Stimulated activated CD4-positive, alpha-beta T cell treated with anti-CD3 and anti-CD28 coated beads, Interleukin-12 subunit alpha, Interleukin-12 subunit beta, amount 100 ng/mL, for 24 hours (primary cell): ENCODE data around the gene MESP1.
A peak's percentile ranks its signal among the peaks of the same experiment; 100 is the strongest.

ENCODE experiments used
- DNase-seq, 2 experiments: peaks; one replicate each; pipeline ENCODE4 v3.0.0-alpha.2; 2020; ENCODE audit warnings: low read depth in 2 of 2

The MESP1 gene

DNA sequence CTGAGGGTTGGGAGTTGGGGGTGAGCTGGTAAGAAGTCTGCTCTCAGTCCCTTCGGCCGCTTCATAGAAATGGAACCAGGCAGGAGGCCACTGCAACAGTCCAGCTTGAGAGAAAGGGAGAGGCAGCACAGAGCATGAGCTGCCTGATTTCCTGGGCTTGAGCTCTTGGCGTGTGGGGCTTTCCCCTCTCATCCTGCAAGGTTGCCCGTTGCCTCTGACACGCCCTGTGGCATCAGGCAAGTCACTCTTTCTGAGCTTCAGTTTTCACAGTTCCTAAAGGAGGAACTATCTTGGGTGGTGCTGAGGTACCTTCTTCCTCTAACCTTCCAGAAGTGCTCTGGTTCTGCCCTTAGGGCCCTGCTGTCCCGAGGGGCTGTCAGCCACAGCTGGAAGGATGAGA lies 30.0 kb upstream of the MESP1 start:
- peak in 1 of 2 experiments; percentile 18 for DNase-seq

DNA sequence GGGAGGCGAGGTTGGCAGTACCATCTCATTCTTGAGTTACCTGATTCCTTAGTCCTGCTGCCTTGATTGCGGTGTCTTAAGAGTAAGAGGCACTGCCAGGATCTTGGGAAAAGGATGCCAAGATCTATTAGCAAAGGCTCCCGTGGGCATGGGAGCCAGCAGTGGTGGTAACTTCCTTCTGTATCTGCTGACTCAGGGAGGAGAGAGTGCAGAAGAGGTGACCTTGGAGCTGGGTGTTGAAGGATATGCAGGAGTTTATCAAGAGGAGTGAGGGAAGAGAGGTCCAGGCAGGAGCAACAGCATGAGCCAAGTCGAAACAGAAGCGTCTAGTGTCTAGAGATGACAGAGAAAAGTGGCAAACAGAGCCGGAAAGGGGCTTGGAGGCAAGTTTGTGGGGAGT lies 29.6 kb upstream of the MESP1 start:
- DNase-seq: no peak

- no peak for DNase-seq
These were observed 27.8 kb upstream of the MESP1 start for GRCh38 chr15:89778861-89779260.

GRCh38 chr15:89777782-89778380 lies 26.8 kb upstream of the MESP1 start:
- DNase-seq: no peak

GRCh38 chr15:89777073-89777751 lies 26.2 kb upstream of the MESP1 start:
- DNase-seq: no peak

DNA sequence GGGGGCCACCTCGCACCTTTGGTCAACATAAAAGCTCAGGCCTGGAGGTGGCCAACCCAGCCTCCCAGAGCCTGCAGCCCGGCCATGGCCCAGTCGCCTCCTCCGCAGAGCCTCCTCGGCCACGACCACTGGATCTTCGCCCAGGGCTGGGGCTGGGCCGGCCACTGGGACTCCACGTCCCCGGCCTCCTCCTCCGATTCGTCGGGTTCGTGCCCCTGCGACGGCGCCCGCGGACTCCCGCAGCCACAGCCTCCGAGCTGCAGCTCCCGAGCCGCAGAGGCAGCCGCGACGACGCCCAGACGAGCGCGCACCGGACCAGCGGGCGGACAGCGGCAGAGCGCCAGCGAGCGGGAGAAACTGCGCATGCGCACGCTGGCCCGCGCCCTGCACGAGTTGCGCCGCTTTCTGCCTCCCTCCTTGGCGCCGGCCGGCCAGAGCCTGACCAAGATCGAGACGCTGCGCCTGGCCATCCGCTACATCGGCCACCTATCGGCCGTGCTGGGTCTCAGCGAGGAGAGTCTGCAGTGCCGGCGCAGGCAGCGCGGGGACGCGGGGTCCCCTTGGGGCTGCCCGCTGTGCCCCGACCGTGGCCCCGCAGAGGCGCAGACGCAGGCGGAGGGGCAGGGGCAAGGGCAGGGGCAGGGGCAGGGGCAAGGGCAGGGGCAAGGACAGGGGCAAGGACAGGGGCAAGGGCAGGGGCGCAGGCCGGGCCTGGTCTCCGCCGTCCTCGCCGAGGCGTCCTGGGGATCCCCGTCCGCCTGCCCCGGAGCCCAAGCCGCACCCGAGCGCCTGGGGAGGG lies 25.4 kb upstream of the MESP1 start, which contains the start of gene MESP2:
TSS of gene MESP2 (plus strand) at position 59 of the 799 bp plus-strand sequence. CDS start at position 85, 26 bp downstream.
- peak; percentile 16 to 35 for DNase-seq

GRCh38 chr15:89775815-89776214 lies 24.8 kb upstream of the MESP1 start:
- no peak for DNase-seq

DNA sequence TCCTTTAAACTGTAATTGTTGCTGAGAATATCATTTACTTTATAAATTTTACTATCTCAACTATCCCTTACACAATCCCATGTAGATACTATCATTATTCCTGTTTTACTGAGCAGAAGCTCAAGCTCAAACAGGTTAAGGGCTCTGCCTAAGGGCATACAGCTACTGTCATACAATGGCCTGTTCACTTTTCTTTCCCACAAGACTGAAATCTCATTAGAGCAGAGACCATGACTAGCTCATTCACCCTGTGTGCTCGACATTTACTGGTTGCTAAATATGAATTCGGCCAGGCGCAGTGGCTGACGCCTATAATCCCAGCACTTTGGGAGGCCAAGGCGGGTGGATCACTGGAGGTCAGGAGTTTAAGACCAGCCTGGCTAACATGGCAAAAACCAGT lies 23.4 kb upstream of the MESP1 start:
- no peak for DNase-seq

GRCh38 chr15:89772932-89773583 lies 22.0 kb upstream of the MESP1 start:
- no peak for DNase-seq

DNA sequence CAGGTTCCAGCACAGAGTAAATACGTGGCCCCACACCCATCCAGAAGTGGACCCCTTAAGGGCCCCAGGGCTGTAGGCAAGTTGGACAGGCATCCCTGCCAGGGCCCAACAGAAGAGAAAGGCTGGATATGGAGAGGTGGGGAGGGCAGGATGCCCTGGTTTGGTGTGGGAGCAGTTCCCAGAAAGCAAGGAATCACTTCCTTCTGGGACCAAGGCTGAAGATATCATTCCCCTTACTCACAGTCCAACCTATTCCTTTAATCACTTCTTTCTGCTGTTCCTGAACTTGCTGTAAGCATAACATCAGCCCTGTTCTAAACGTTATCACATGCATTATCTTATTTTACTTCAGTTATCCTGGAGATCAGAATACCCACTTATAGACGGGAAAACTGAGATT lies 19.0 kb upstream of the MESP1 start:
- no peak for DNase-seq

DNA sequence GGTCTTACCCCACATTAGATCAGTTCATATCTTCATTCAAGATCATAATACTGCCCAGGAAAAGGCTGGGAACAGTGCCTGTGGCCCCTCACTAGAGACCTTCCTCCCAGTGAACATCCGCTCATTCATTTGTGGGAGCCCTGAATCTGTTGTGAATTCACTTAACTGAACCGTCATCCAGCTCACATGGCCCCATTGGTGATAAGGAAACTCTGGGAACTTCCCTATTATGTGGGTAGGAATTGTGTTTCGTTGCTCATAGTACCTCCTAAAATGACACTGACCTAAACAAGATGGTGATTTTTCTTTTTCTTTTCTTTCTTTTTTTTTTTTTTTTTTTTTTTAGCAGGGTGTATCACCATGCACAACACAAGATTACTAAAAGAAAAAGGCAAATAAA lies 18.3 kb upstream of the MESP1 start:
- DNase-seq: no peak

DNA sequence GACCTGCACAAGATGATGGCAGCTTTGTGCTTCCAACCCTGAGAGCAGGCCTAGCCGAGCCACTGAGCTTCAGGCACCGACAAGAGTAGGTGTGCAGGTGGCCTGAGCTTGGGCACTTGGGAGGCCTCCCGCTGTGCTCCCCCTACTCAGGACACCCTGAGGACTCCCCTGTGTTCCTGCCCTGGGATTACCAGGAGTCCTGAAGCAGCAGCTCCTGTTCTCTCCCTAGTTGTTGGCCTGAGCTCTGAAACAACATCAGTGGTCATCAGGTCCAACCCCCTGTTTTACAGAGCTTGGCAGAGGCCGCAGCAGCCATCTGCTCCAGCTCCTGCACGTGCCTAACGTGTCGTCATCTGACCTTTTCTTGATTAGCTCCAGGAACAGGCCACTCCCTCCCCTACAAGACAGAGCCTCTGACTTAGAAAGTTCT lies 17.0 kb upstream of the MESP1 start:
- no peak for DNase-seq

DNA sequence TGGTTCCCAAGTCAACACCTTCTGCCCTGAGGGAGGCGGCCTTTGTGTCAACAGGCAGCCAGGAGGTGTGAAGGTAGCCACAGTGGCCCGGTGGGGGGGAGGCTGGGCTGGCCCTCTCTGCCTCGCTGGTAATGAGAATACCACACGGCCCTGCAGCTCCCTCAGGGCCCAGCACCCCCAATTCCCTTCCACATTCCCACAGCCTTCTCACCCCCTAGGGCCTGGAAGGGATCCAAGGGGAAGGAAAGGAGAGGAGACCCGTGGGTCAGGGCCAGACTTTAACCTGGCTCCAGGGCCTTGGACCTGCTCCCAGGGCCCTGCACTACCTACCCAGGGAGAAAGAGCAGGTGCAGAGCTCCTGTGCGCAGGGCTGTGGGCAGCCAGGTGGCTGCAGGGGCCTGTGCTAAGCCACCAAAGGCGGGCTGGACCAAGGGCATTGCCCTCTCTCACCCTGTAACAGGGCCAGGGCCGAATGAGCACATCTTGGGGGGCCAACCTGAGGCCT lies 16.4 kb upstream of the MESP1 start:
- no peak for DNase-seq

DNA sequence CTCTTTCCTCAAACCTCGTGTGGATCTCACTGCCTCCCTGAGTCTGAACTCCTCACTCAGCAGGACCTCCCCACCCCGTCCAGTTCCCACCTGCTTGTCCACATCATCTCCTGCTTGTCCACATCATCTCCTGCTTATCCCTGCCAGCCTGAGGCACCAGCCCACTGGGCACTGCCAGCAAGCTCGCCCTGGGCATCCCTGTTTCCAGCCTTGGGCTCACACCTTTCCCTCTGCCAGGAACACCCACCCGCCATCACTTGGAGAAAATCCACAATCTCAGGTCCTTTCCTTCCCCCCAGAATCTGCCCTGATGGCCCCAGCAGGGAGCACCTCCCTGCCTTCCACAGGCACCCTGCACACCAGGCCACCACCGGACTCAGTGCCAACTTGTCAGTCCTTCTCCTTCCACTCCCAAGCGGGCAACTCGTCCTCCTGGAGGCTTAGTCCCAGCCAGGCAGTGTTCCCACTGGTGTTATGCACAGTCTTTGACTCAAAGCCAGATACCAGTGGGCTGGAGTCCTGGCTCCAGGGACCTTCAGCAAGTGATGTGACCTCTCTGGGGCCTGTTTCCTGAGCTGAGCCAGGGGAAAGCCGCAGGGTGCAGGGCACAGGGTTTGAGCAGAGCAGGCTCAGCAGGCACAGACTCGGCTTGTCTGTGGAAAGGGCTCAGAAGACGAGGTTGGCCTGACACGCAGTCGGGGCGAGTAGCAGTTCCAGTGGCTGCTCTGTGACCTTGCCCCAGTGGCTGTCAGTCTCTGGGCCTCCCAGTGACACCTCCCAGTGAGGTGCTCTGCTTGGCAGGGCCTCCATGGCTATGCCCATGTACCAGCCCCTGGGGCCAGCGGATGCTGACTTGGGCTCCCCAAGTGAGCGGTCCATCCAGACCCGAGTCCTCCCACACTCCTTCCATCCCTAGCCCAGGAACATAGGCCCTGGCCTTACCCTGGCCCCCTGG lies 15.6 kb upstream of the MESP1 start:
- no peak for DNase-seq

DNA sequence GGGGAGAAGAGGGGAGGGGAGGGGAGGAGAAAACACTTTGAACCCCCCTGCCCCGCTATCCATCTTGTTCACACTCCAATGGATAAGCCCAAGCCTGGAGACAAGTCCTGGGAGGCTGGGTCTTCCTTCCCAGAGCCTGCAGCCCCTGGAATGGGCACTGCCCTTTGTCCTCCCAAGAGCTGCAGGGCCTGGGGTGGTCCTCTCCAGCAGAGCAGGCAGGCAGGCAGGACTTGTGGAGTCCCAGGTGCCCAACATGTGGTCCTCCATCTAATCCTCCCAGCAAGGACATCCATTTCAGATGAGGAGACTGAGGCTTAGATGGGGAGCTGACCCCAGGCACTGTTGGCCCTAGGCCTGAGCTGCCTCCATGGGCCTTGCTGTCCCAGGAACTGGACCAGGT lies 14.6 kb upstream of the MESP1 start:
- DNase-seq: no peak

DNA sequence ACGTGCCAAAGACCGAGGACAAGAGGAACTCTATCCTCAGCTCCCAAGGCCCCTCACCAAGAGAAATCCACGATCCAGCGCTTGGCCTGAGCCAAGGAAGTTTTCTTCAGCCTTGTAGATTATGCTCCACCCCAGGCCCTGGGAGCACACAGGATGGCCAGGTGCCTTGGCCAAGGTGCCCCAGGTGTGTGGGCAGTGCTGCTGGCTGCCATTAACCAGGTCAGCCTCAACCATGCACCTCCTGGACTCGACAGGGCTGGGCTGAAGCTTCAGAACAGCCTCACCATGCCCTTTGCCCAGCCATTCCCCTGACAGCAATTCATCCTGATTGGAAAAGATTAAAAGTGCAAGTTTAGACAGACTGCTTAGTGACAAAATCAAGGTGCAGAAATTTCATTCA lies 10.9 kb upstream of the MESP1 start:
- no peak for DNase-seq

- DNase-seq: no peak
These were observed 10.2 kb upstream of the MESP1 start for GRCh38 chr15:89761009-89761831.

- DNase-seq: peak; percentile 31 to 69
These were observed 9.4 kb upstream of the MESP1 start for GRCh38 chr15:89760303-89761008.

GRCh38 chr15:89759835-89760234 lies 8.8 kb upstream of the MESP1 start:
- no peak for DNase-seq
